Stimulated activated CD8-positive, alpha-beta memory T cell treated with anti-CD3 and anti-CD28 coated beads, Interleukin-12 subunit alpha, Interleukin-12 subunit beta, amount 100 ng/mL, for 1 hour (primary cell): ENCODE measurements around the gene GSTA3.
"Not testable (repeated sequence)": the region's sequence is repeated elsewhere in the genome, so short reads cannot be mapped to it uniquely, and the experiment has no call there.

Experiments
- DNase-seq: peaks from one replicate; pipeline ENCODE4 v3.0.0-alpha.2; 2020; ENCODE audit warnings: low read depth

GSTA3 gene

GRCh38 chr6:52858416-52858815 is 51.1 kb downstream of the GSTA3 start:
- DNase-seq = no peak

GRCh38 chr6:52856137-52856536 is 53.4 kb downstream of the GSTA3 start:
- DNase-seq = not testable (repeated sequence)

GRCh38 chr6:52849137-52849536 is 60.4 kb downstream of the GSTA3 start:
- DNase-seq = no peak
